Measurements from ENCODE around the gene SHB. TPM values are rescaled to one million over a fixed set of nuclear protein-coding genes. Genes with fewer than 3 reads are reported as not detected.
A peak's percentile ranks its signal among the peaks of the same experiment; 100 is the strongest.

The SHB gene
- total RNA-seq, 1 experiment from 2014 or later, result 27.1 TPM

DNA sequence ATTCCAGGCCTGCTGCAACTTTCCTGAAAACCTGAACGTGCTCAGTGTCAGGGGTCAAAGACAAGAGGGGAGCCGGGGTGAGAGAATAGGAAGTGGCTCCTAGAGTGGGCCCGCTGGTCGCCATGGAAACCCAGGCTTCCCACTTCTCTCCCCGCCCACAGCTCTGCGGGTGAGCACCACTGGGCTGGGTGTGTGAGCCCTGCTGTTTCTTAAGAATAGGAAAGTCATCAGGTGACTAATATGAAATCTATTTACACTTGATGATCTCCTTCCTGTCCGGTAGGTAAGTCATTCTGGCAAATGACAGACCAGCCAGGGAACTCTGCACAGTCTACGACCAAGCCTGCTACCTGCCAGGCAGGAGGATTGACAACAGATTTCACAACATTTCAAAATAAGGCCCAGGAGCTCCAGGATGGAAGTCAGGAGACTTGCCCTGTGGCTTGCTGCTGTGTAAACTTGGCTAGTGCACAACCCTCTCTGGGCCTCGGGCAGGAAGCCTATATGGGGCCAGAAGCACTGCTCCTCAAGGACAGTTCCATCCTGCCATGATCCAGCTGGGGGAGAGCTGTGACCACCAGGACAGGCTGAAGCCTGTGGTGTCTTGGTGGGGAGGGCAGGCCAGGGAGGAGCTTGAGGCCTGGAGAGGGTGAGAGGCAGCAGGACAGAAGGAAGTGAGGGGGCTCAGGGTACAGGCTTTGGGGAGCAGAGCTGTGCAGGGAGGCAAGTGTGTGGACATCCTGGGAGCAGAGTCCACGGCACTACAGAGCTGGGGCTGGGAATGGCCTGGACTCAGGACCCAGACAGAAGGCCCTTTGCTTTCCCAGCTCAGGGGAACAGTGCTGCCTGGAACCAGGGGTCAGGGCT lies 60.6 kb downstream of the SHB start:
- peak; percentile 92 for DNase-seq (ENCODE audit: low read depth)

DNA sequence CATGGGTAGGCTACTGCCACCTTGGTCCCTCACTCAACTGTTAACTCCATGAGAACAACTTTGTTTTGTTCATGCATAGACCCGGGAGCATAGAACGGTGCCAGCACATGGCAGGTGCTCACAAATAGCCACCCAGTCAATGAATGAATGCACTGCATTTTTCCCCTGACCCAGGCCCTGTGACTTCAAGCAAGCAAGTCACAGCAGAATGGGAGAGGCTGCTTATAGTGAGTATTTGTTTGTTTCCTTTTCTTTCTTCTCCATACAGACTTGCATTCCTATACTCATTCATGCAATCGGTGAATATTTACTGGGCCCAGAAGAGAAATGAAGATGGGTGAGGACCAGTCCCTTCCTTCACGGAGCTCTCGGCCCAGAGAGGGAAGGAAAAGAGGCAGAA lies 62.0 kb downstream of the SHB start:
- no peak for DNase-seq (ENCODE audit: low read depth)

DNA sequence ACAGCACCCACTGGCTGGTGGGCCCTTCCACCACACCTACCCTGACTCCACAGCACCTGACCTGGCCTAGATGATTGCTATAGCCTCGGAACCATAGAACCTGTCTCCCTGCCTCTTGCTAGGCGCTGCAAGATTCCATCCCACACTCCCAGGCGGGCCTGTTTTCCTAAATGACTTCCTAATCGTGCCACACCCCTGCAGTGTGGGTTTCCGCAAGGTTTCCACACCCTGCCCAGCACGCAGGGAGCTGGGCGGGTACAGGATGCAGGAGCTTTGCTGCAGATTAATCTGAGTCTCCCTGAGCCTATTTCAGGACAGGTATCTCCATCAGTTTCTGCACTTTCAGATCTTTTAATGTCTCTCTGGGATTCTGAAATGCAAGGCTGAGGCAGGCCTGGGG lies 62.9 kb downstream of the SHB start:
- no peak for DNase-seq (ENCODE audit: low read depth)

DNA sequence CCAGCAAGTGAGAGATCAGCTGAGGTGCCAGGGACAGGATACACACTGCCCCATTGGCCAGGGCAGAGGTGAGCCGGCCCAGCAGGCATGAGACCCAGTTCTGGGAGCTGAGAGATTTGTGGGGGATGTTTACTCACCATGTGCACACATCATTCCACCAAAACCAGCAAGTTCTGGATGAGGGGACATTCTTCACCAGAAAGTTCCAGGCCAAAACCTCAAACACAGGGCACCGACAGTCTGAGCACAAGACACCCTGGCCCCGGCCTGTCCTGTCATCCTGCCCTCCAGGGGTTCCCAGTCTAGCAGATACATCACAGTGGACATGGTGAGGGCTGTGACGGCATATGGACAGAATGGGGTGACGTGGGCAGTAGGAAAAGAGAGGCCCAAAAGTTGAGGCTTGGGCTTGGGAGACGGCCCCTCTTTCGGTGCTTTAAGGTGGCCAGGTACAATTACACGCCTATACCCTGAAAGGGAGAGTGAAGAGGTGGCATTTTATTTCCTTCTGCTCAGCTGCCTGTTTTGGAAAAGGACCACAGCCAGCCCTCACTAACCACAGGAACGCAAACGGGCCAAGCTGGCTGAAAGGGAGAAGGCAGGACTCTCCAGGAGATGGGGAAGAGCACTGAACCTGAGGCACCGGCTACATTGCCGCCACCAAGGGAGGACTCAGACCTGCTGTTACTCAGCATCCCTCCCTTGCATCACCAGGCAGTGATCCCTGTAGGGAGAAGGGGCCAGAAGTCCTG lies 64.0 kb downstream of the SHB start:
- no peak for DNase-seq (ENCODE audit: low read depth)

DNA sequence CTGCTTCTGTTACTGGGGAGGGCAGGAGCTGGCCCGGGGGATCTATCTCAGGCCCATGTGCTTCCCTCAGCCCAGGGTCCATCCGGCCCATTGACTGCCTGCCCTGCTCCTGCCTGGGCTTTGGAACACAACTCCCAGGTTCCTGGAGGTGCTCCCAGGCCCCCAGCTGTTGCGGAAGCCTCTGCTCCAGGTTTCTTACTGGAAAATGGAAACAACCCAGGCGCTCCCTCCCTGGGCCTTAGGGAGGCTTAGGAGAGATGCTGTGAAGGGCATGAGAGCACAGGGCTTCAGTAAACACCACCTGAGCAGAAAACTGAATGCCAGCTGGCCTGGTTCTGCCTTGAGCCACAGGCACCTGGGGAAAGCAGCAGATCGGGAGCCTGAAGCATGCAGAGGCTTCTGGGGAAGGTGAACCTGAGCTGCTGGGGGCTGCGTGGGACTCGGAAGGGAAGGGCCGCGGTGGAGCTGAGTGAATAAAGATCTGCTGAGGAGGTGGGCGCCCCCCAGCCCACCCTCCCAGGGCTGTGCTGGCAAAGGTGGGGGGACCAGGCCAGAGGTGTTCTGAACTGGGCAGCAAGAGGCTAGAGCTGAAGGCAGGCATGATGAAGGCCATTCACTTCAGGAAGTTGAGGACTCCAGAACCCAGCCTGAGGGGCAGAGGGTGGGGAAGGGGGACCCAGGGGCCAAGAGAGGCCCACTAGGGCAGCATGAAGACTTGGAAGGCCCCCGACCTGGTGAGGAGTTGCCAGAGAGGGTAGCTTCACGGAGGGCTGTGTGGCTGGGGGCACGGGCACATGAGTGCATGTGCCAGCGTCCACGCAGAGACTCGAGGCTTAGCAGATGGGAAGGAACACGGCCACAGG lies 64.8 kb downstream of the SHB start:
- no peak for DNase-seq (ENCODE audit: low read depth)

DNA sequence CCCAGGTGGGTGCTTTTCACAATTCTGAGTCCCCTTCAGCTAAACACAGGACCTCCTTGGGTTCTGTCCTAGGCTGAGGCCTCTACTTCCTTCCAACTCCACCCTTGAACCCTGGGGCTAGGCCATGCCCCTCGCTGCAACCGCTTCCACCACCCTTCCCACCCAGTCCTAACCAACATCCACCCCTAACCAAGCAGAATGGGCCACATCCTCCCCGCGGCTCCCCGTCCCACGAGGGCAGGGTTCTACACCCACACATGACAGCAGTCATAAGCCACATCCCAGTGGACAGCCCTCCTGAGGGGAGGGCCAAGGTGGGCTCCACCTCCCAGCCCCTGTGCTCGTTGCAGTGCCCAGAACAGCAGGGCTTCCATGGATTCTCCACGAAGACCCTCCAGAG lies 65.8 kb downstream of the SHB start:
- DNase-seq (ENCODE audit: low read depth), result no peak

DNA sequence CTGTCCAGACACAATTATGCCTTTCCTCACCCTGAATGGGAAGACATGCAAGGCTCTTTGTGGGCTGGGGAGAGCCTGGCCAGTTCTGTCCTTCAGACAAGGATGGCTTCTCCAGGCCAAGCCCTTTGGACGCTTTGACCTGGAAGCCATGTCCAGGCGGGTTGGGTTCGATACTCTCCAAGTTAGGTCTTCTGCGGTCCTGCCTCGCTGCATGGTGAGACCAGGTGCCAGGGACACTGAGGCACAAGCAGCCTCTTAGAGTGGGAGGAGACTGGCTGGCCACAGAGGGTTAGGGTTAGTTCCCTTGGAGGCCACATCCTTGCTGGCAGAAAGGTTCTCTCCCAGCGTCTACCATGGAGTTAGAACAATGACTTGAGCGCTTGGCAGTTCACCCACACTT lies 67.6 kb downstream of the SHB start:
- no peak for DNase-seq (ENCODE audit: low read depth)

DNA sequence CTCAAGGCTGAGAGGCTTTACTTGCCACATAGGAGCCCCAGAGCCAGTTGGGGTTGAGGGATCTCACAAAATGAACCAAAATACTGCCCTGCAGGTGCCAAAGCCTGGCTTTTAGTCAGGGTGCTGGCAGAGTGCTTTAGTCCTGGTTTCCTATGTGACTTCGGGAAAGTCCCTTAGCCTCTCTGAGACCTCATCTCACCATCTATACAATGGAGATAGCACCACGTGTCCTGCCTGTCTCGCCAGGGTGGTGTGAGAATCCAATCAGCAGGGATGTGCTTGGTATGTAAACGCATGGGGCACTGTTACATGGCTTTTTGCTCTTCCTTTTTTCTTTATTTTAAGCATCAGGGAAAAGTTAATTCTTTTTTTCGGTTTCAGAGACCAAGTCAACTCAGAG lies 68.3 kb downstream of the SHB start:
- DNase-seq (ENCODE audit: low read depth), result no peak

DNA sequence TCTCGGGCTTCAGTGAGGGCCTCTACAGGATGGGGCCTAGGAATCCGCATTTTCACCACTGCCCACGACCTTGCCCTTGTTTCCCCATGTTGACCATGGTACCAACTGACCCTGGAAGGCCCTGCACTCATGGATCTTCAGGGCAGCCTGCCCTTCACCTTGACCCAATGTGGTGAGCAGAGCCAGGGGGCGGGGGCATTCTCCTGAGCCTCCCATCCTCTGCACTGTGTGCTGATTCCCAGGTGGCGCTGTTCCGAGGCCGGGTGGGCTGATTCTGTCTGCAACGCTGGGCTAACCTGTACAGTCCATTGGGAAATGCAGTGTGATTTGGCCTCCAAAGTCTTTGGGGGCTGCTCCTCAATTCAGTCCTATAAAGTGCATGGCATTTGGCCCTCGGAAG lies 68.7 kb downstream of the SHB start:
- no peak for DNase-seq (ENCODE audit: low read depth)

DNA sequence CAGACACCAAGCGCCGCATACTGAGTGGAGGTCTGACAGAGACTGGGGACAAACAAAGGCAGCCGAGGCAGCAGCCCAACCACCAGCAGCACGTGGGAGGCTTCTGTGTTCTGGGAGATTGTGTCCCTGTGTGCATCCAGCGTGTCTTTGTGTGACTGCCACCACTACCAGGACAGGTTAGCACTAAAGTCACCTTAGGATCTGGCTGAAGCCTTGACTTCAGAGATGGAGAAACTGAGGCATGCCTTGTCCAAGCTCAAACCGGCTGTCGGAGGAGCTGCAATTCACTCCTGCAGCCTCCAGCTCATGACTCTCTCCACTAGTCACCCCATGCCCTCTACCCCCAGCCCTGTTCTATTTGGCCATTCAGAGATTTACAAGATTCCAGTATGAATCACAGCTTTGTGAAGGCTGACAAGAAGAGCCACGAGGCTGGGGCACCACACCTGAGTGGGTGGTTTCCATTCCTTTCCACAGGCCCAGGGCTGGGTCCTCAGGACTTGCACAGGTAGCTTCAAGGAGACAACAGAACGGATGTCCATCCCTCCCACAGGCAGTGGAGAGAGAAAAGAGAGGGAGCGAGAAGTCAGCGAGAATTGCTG lies 69.3 kb downstream of the SHB start:
- no peak for DNase-seq (ENCODE audit: low read depth)

DNA sequence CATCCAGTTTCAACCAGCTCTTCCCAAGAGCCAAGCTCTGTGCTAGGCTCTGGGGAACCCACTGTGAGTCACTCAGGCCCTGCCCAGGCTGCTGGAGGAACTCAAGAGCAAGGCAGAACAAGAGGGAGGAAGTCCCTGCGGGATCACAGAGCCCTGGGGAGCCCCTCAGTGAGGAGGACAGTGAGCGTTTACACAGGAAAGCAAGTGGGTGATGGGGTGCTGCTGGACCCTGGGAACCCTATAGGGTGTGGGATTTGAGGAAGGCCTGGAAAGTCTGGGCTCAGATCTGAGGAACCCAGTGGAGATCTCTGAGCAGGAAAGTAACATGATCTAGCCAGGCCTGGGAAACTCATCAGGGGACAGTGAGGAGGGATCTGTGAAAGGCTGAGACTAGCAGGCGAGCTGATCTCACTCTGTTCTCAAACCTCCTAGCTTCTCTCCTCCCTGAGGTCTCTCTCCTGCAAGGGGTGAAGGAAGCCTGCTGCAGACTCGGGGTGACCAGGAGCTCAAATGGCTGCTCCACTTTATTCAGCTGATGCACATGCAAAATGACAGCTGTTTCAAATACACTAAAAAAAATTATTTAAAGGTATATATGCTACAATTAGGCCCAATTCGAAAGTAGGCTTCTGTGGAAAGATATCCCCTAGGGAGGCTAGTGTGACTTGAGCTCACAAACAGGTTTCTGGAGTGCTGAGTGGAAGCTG lies 70.0 kb downstream of the SHB start:
- peak; percentile 58 for DNase-seq (ENCODE audit: low read depth)

DNA sequence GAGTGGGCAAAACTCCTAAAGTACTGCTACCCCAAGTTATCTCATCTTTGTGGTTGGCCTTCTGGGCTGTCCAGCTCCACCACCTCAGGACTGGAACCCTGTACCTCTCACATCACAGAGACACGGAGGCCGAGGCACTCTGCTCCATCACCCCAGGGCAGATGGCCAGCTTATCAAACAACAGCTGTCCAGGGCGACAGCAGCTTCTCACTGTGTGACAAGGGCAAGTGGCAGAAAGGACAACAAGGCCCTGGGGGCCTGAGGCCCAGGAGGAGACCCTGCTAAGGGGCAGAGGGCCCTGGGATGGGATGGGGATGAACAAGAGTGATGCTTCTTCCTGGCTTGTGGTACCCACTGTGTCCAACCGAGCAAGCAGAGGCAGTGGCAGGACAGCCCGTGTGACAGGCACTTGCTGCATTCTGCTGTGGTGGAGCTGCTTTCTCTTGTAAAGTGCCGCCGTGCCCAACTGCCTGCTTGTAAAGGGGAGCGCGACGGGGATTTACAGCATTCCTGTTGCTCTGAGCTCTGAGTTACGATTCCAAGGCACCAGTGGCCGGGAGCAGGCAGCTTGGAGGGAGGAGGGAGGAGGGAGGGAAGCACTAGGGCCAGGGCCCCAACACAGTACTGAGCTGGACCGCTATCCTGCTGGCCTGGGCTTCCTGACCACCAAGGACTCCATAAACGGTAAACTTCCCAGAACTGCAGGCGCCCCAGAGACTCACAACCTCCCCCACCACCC lies 71.2 kb downstream of the SHB start:
- DNase-seq (ENCODE audit: low read depth), result no peak

DNA sequence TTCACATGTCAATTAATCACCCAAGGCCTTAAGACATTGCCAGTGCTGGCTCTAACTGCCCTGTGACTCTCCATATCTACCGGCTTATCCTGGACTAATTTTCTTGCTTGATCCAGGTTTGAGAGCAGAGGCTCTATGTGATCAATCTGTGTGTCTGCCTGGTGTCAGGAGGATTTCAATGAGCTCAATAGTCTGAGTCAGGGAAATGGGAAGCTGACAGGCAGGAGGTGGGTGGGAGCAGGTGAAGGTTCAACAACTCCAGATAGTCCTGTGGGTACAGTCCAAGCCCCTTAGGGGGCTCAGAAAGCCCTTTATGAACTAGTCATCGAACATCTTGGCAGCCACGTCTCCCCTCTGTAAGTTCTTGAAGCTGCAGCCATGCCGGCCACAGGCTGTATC lies 72.2 kb downstream of the SHB start:
- no peak for DNase-seq (ENCODE audit: low read depth)

DNA sequence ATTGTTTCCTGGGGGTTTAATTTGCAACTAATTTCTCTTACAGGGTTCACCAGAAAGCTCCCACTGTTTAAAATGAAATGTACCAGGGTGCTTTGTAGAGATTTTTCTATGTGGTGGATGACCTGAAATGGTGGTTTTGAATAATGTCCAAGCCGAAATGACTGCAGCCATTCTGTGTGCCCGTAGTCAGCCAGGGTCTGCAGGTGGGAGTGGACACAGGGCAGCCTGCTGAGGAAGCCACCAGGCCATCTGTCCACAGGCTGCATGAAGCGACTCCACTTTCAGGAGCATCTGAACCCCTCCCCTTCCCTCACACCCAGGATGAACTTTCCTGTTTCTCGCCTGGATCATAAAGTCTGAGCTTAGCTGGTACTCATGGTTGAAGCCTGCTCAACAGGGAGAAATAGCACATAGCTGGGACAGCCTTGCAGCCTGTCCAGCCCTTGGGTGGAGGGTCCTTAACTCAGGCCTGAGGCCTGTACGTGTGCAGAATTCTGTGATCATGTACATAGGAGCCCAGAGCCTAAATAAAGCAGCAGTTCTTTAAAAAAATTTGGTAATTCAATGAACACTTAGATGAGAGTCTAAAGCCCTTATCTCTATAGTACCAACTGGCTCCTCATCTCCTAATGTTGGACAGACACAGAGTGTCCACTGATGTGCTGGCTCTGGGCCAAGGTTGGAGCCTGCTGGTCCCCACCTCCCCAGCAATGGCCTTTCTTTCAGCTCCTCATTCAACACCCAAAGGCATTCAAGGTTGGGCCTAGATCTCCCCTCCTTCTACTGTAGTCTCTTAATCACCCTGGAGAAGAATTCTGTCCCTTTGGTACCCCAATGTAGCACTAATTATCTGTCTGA lies 72.8 kb downstream of the SHB start:
- DNase-seq (ENCODE audit: low read depth), result no peak

DNA sequence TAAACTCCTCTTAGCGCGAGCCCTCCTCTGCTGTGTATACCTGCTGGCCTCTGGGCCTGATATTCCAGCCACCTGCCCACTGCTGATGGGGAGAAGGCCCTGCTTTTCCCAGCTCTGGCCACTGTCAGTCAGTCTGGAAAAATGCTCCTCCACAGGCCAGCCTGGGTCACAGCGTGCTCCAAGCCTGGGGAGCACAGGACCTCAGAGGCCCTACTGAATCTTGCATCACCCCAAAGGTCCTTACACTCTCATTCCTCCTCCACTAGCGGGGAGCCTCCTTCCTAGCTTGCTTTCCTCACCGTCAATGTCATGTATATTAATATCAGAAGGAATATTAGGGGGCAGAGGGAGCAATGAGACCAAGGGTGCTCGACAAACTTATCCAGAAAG lies 73.7 kb downstream of the SHB start:
- peak; percentile 44 for DNase-seq (ENCODE audit: low read depth)

DNA sequence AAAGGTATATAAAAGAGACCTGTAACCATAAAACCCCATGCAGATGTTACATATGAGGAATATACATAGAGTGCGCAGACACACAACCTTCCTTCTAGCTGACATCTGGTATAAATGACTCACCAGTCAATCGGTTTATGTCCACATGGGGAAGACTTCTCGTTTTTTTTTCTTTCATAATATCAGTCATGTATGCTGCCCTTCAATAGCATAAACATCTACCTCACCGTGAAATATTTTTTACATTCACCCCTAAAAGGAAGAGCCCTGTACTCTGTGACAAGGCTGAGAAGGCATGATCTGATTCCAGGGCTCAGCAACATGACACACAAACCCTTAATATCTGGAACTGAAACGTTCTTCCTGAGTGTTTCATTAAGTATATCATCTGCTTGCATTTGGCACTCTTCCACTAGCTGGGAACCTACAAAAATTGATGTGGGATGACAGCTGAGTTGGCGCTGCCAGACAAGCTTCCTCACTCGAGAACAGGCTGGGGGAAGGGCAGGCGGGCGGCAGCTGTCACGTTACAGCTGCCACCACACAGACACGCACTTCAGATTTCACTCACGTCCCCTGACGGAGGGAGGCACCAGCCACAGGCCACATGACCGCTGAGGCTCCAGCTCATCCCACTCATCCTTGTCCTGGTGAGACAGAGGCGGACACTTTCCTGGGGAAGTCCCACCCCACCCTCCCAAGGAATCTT lies 74.2 kb downstream of the SHB start:
- peak; percentile 99 for DNase-seq (ENCODE audit: low read depth)

DNA sequence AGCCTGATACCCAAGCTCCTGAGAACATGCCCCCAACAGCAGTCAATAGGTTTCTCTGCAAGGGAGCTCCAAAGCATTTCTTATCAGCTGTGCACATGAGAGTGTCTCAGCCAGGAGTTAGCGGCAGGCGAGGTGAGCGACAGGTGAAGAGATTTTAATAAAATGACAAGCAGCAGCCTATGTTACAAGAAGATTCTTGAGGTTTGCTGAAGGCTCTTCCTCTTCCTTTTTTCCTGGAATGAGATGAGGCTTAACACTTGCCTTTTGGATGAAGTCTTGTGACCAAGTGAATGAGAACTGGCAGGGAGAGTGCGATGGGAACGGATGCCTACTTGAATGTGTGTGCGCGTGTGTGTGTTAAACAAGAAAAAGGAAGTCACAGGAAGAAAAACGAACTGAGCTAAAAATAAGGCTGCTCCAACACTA lies 76.1 kb downstream of the SHB start:
- DNase-seq (ENCODE audit: low read depth), result no peak

DNA sequence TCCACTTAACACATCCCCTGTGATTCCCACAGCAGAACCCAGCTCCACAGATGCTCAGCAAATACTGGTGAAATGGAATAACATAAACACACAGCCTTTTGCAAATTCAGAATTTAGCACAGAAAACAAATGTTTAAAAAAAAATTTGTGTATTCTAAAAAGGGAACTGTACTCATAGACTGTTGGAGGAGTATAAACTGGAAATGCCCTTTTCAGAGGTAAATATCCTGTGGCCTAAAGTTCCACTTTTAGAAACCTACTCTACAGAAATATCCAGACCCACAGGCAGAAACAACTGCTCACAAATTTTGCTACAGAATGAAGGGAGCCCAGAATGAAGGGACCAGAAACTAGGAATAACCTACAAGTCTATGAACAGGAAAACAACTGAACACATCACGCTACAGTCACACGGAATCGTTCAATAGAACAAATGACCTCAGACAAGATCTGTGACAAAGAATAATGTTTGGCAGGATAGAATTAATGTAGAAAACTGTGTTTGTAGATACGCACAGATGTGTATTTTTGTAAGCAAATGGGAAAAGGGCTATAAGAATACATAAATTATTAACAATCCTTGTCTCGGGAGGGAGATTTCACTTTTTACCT lies 78.5 kb downstream of the SHB start:
- no peak for DNase-seq (ENCODE audit: low read depth)

Data from LHCN-M2 (cell line).